ENCODE data around the gene ZNF521.
"Not testable (repeated sequence)": the region's sequence is repeated elsewhere in the genome, so short reads cannot be mapped to it uniquely, and the experiment has no call there.

ZNF521 gene

GRCh38 chr18:25288340-25288938 lies 63.5 kb downstream of the ZNF521 start:
- no peak for DNase-seq

GRCh38 chr18:25287106-25287505 lies 64.9 kb downstream of the ZNF521 start:
- no peak for DNase-seq

- no peak for DNase-seq
These were observed 67.0 kb downstream of the ZNF521 start for GRCh38 chr18:25284861-25285550.

GRCh38 chr18:25284281-25284680 lies 67.7 kb downstream of the ZNF521 start:
- no peak for DNase-seq

- DNase-seq, result no peak
These were observed 68.2 kb downstream of the ZNF521 start for GRCh38 chr18:25283781-25284180.

GRCh38 chr18:25282896-25283703 lies 68.9 kb downstream of the ZNF521 start:
- DNase-seq, result no peak

GRCh38 chr18:25282282-25282681 lies 69.7 kb downstream of the ZNF521 start:
- no peak for DNase-seq

- DNase-seq, result no peak
These were observed 70.4 kb downstream of the ZNF521 start for GRCh38 chr18:25281556-25281955.

GRCh38 chr18:25279961-25280360 lies 72.0 kb downstream of the ZNF521 start:
- no peak for DNase-seq

GRCh38 chr18:25279556-25279955 lies 72.4 kb downstream of the ZNF521 start:
- no peak for DNase-seq

GRCh38 chr18:25279133-25279532 lies 72.8 kb downstream of the ZNF521 start:
- no peak for DNase-seq

- no peak for DNase-seq
These were observed 73.6 kb downstream of the ZNF521 start for GRCh38 chr18:25278394-25278793.

- no peak for DNase-seq
These were observed 76.5 kb downstream of the ZNF521 start for GRCh38 chr18:25275412-25276001.

- no peak for DNase-seq
These were observed 77.0 kb downstream of the ZNF521 start for GRCh38 chr18:25274926-25275325.

- DNase-seq, result not testable (repeated sequence)
These were observed 84.9 kb downstream of the ZNF521 start for GRCh38 chr18:25266931-25267527.

GRCh38 chr18:25262920-25263319 lies 89.0 kb downstream of the ZNF521 start:
- no peak for DNase-seq

- no peak for DNase-seq
These were observed 90.2 kb downstream of the ZNF521 start for GRCh38 chr18:25261768-25262167.

- no peak for DNase-seq
These were observed 95.5 kb downstream of the ZNF521 start for GRCh38 chr18:25256439-25256838.

GRCh38 chr18:25253779-25254178 lies 98.2 kb downstream of the ZNF521 start:
- DNase-seq, result no peak

- DNase-seq, result no peak
These were observed 98.8 kb downstream of the ZNF521 start for GRCh38 chr18:25253136-25253535.

- DNase-seq, result no peak
These were observed 100.9 kb downstream of the ZNF521 start for GRCh38 chr18:25251068-25251467.

GRCh38 chr18:25250474-25250851 lies 101.5 kb downstream of the ZNF521 start:
- DNase-seq, result no peak

- DNase-seq, result no peak
These were observed 103.2 kb downstream of the ZNF521 start for GRCh38 chr18:25248755-25249154.

Data from stimulated activated CD8-positive, alpha-beta memory T cell treated with anti-CD3 and anti-CD28 coated beads, Interleukin-4, amount 100 ng/mL, for 48 hours (primary cell).